Left cardiac atrium (tissue), 4 donors: ENCODE data around the gene KDM1A. TPM values are rescaled to one million over a fixed set of nuclear protein-coding genes. Genes with fewer than 3 reads are reported as not detected.

Experiments
- ATAC-seq, 2 donors: fragments of 200-7000 bp; cut with Tn5 transposase; one replicate each; pipeline ENCODE4 v1.9.1; 2020; ENCODE audit warnings: mild to moderate bottlenecking in 2 of 2, moderate library complexity in 2 of 2
- DNase-seq: peaks from one replicate; pipeline ENCODE4 v3.0.0-alpha.2; 2020
- intact Hi-C, 2 donors: fragments of 100-400 bp; cut with DNase I; formaldehyde crosslinking; loops; one replicate each; pipeline versions ENCODE4 v1.14.1 to v1.15.1; 2022 to 2023
- total RNA-seq, 2 donors: library from RNA; stranded (reverse); fragmentation: NEBNext Ultra II Directional; extraction: Animal tissue kit (Norgen Biotek cat#: 25700); gene quantifications; one replicate each; pipeline ENCODE4 v1.2.1, GENCODE V29; 2021
- donor health status: DM: no; HTN: yes; CAD: no.
- donor health status: DM: no; HTN: yes; CAD: no; lungs with severe emphysema.
- donor health status: DM: yes; HTN: yes; CAD: no.
- donor health status: Dilated cardiomyopathy.

Gene KDM1A
- total RNA-seq, 2 donors from 2014 or later, result 25.0 to 32.1 TPM

DNA sequence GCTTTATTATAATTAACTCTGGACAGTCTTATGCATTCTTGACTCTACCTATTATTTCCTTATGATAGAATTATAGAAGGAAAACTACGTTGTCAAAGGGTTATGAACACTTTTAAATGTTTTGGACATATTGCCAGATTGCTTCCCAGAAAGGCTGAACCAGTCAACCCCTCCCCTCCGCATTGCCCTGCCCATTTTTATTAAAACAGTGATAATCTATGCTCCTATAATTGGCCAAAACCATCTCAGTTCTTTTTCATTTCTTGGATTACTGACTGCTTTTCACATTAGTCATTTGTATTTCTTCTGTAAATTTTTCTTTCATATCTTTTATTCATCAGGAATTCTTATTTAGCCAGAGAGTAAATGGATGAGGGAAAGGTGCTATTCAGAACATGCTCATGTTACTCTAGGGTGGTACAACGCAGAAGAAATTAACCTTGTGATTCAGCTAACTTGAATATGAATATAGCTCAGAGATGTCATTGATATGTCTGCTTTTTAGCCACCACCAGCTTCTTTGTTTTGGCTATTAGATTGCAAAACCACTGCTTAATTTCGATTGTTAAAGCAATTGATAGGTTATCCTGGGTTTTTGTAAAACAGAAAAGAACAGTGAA lies 32.1 kb downstream of the KDM1A start:
- intact Hi-C loops, result no loop called here
- no peak for DNase-seq
- no peak for ATAC-seq

DNA sequence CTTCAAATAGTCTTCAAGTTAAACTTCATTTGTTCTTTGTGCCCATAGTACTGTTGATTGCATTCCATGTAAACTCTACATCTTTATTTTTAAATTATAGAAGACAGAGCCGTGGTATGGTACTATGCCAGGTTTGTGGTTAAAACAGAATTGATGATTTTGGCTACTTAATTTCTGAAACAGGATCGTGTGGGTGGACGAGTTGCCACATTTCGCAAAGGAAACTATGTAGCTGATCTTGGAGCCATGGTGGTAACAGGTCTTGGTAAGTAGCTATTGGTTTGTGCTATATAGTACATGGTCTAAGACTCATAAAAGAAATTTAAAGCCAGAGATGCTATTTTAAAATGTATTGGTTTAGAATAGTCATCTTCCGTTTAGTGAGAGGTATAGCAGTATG lies 38.0 kb downstream of the KDM1A start:
- intact Hi-C loops, result no loop called here
- ATAC-seq, result no peak
- no peak for DNase-seq

DNA sequence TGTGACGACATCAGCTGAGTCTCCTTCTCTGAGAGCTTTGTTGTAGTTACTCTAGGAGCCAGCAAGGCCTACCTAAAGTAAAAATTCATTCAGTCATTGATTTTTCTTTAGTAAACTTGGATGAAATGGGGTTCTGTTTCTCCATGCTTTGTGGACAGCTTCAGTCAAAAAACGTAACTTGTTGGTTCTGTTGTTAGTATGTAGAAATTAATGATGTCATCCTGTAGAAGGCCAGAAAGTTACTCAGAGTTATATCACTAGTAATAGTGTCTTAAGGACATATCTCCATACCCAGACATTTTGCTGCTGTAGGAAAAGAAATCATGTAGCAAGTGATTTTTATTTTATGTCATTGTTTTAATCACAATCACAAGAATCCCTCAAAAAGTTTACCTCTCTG lies 43.0 kb downstream of the KDM1A start:
- DNase-seq, result no peak
- ATAC-seq, result no peak
- intact Hi-C loops, result no loop called here

DNA sequence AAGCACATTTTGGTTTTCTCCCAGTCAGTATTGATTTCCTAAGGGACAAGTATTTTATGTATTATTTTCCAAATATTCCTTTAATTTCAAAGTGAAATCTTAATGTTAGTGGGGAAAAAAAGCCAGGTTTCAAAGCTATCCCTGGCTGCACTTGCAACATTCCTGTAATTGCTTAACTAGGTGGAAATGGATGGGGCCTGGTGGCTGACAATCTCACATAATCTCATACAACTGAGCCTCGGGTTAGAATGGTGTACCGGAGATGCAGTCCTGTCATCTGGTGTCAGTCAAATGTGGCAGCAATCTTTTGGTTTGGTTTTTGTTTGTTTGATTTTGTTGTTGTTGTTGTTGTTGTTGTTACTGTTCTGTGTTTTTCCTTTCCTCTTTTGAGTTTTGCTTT lies 46.1 kb downstream of the KDM1A start:
- ATAC-seq (no peak), DNase-seq (no peak)
- intact Hi-C loops, result no loop called here

DNA sequence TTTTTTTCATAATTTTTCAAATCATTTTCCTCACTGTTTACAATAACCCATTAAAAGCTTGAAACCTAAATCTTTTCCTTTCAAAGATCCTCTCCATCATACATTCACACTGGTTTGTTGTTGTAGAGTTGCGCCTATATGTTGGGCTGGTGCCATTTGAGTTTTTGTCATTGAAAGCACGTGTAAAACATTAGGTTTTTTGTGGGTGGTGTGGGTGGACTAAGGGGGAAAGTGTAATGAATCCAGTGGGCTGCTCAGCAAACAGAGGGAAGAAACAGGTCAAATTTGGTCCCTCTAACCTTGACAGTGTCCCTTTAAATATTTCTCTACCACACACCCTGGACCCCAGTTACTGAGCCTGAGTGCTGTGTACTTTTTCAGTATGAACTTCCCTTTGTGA lies 46.8 kb downstream of the KDM1A start:
- no peak for ATAC-seq
- intact Hi-C loops, result no loop called here
- no peak for DNase-seq

DNA sequence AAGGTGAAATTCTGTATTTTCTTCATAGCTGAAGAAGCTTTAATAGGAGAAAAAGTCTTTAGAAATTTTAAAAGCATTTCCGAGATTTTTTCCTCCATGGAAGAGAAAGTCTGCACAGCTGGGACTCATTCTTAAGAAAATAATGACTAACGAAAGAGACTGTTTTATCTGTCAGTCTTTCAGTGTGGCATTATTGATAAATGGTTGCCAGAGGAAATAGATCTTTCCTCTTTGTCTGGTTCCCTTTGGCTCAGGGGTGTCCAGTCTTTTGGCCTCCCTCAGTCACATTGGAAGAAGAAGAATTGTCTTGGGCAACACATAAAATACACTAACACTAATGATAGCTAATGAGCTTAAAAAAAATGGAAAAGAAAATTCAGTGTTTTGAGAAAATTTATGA lies 49.9 kb downstream of the KDM1A start:
- ATAC-seq, result no peak
- intact Hi-C loops, result no loop called here
- no peak for DNase-seq

DNA sequence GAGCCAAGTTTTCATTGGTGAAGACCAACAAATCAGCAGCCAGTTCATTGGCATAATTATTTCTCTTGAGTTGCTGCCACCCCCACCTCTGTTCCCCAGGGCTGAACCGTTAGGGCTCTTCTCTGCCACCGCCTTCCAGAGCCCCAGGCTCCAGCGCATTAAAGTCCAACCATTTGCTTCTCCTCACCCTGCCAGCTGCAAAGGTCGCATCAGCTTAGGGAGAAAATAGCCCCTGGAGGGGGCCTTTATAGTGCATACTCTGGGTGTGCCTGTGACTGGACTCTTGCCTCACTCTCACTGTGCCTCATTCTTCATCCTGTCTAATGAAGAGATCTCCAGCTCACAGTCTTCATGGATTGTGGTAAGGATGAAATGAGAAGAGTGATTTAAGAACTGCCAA lies 50.4 kb downstream of the KDM1A start:
- DNase-seq (no peak), ATAC-seq (no peak)
- intact Hi-C loops, result no loop called here

DNA sequence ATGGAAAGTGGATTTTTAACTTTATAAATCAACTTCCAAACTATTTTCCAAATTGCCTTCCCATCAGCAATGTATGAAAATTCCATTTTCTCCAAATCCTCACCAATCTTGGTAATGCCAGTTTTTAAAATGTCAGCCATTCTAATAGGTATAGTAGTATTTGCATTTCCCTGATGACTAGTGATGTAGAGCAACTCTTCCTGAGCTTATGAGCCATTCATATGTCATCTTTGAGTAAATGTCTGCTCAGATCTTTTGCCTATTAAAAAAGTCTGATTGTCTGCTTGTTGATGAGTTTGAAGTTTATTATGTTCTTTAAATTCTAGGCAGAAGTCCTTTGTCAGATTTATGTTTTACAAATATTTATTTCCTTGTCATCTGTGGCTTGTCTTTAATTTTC lies 54.7 kb downstream of the KDM1A start:
- ATAC-seq, result no peak
- intact Hi-C loops, result no loop called here
- no peak for DNase-seq

DNA sequence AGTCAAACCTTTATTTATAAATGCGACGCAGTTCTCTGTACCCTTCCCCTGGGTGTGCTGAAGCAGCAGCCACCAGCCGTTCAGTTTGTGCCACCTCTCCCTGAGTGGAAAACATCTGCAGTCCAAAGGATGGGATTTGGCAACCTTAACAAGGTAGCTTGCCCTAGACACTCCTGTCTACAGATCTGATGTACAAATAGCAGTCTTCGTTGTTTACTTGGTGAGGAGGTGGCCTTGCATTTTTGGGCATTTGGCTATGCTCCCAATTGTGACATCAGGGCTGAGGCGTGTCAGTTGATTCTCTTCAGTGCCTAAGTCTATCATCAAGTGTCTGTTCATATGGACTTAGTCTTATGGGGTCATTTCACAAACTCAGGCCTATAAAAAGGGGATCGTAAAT lies 59.8 kb downstream of the KDM1A start:
- DNase-seq, result no peak
- ATAC-seq, result no peak
- intact Hi-C loops, result no loop called here

DNA sequence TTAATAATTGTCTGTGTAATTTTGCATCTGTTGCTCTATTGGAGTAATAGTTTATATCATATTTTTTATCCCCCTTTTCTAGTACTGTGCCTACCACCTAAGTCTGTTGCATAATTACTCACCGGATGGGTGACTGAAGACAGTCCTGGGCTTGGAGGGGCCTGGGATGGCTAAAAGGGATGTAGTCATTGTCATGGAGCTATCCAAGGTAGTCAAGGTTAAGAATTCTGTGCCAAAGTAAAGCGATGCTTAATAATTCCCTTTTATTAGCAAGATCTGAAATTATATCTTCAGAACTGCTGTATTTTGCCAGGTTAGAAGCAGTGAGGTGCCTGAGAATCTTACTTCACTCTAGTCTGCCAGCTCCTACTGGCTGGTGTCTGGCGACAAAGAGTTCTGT lies 61.6 kb downstream of the KDM1A start:
- ATAC-seq (no peak), DNase-seq (no peak)
- intact Hi-C loops, result no loop called here

DNA sequence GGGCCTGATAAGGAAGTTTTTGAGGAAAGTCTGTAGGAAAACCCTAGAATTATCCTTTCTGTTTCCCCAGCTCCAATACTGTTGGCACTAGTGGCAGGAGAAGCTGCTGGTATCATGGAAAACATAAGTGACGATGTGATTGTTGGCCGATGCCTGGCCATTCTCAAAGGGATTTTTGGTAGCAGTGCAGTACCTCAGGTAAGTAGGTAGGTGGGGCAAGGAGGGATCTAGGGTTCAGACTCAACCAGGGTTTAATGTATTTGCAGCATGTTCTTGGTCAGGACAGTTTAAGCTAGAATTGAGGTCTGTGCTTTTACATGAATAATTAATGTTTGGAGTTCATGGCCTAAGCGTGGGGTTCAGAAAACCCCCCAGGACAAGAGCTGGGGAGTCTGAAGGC lies 62.1 kb downstream of the KDM1A start:
- ATAC-seq (no peak), DNase-seq (no peak)
- intact Hi-C loops, result no loop called here

DNA sequence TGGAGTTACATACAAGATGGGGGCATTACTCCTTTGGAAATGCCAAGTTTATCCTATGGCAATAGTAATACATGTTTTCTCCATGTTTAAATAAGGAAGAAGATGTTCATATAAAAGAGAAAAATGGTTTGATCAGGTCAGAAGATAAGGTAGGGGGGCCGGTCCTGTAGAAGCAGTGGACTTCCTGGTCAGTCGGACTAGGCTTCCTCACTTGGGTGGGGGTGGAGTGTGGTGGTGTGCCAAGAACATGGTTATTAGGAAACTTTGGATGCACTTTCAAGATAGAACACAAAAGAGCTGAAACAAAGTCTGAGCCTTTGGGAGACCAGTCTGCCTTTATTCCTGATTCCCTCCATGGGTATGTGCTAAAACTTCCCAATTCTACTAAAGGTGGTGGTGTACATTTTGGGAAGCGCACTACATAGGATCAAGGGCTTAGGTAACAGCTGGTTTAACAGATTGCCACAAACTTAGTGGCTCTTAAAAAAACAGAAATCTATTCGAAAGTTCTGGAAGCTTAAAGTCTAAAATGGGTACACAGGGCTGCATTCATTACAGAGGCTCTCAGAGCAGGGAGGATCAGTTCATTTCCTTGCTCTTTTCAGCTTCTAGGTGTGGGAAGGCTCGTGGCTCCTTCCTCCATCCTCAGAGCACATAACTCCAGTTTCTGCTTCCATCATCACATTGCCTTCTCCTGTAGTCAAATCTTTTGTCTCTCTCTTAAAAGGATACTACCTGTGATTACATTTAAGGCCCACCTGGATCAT lies 64.6 kb downstream of the KDM1A start:
- DNase-seq, result peak; percentile 54
- intact Hi-C loops, result no loop called here
- ATAC-seq, result peak; percentile 59 to 67

DNA sequence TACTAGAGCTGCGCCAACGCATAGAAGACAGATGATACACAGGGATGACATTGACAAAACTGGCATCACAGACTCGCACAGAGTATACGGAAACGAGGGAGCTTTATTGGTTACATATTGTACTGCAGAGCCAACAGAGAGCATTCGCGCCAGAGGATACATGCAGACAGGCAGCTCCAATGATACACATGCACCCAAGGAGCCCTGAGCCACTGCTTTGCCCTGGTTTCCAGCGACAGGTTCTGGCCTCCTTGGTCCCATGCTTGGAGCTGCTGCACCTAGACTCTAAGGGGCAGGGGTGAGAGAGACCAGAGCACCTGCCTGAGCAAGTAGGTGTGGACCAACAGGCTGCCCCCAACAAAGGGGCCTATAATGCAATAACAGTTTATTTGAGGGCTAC lies 65.6 kb downstream of the KDM1A start:
- ATAC-seq, result no peak
- no peak for DNase-seq
- intact Hi-C loops, result no loop called here

DNA sequence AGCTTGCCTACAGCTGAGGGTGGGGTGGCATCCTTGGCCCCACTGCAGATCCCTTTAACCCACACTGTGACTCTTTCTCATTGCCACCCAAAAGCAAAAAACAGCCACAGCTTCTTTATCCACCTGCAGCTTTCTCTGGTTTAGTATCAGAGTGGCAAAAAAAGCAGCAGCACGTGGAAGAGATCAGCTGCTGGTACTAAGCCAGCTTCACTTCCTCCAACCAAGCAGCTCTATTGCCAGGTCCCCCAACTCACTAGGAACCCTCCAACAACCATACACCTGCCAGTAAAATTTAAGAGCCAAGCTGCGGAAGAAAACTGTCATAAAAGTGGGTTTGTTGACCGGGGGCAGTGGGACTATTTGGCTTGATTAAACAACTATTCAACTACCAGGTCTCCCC lies 66.4 kb downstream of the KDM1A start:
- no peak for ATAC-seq
- DNase-seq, result no peak
- intact Hi-C loops, result no loop called here

DNA sequence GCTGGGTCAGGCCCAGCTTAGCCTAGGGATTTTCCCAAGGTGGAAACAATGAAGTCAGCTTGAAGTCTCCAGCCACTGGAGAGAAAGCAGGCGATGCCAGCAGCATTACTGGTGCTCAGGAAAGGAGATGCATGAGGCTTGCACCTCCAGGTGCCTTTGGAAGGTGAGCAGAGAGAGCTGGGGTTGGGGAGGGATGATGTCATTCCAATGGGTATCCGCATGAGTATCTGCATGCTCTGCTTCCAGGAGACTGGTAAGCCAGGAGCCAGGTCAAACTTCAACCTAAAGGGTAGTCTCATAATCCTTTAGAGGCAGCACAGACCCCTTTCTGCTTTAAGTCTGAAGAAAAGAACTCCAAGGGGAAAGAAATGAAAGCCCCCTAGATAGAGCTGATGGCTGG lies 68.8 kb downstream of the KDM1A start:
- DNase-seq, result no peak
- ATAC-seq, result no peak
- intact Hi-C loops, result no loop called here

DNA sequence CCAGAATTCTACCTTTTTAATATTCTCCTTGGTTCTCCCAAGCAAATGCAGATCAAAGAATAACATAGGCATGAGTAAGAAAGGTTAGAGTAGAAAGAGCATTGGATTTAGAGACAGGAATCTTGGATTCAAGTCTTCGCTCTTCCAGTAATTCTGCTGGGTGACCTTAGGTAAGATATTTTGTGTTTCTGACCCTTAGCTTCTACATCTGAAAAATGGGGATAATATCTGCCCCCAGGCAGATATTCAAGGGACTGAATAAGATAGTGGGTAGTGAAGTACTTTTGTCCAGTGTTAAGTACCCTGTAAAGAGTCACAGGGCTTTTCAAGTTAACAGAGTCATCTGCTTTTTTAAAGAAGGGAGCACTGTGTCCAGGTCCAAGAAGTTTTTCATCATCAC lies 70.8 kb downstream of the KDM1A start:
- intact Hi-C loops, result loop anchor here in 1 of 2 donors (5.0 kb wide), 1 partner anchor 187 kb away; no protein-coding TSS in a partner anchor
- DNase-seq (no peak), ATAC-seq (no peak)

DNA sequence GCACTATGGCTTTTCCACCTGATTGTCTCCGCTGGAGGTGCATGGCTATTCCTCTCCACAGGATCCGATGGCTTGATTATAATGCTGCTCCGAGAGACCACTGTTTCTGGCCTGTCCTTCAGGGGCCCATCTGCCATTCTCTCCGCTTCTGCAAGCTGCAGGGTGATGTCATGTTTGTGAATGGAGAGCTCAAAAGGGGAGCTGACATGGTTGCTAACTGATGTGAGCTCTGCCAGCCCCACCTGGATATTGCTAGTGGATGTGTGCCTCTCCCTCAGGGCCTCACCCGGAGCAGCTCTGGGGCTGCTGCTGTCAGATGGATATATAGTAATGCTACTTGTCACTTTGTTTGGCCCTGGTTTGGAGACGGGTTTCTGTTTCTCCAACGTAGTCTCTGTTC lies 72.3 kb downstream of the KDM1A start:
- intact Hi-C loops, result loop anchor here in 1 of 2 donors (5.0 kb wide), 1 partner anchor 186 kb away; no protein-coding TSS in a partner anchor
- no peak for DNase-seq
- no peak for ATAC-seq

DNA sequence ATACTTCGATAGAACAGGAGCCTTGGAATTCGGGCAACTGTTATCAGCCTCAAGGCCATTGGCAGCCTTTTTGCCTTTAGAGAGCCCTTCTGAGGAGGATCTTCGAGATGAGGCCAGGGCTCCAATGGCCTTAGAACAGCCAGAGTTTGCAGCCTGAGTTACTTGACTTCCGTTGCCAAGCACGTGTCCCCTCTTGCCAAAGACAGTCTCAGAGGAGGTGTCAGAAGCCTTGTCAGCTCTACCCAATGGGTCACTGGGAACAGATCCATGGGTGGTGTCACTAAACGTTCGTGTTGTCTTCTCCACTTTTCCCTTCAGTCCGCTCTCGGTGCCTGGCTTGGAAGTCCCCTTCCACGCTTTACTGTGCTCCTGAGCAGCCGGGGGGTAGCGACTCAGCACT lies 73.2 kb downstream of the KDM1A start:
- peak; percentile 28 to 78 for ATAC-seq
- DNase-seq, result no peak

DNA sequence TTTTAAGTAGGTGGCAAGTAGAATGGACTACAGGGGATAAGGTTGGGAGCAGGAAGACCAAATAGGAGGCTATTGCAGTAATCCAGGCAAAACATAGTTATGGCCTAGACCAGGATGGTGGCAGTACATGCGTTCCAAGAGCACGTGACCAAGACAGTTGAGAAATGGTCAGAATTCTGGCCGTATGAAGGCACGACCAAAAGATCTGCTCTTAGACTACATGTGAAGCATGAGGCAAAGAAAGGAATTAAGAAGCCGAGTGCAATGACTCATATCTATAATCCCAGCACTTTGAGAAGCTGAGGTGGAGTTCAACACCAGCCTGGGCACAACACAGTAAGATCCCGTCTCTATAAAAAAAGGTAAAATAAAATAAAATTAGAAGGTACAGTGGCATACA lies 78.0 kb downstream of the KDM1A start:
- intact Hi-C loops, result no loop called here
- DNase-seq (no peak), ATAC-seq (no peak)

More for the DNA sequence above, 73.2 kb downstream of the KDM1A start:
- intact Hi-C loops, result loop anchor here in 1 of 2 donors (5.0 kb wide), 1 partner anchor 185 kb away; no protein-coding TSS in a partner anchor

DNA sequence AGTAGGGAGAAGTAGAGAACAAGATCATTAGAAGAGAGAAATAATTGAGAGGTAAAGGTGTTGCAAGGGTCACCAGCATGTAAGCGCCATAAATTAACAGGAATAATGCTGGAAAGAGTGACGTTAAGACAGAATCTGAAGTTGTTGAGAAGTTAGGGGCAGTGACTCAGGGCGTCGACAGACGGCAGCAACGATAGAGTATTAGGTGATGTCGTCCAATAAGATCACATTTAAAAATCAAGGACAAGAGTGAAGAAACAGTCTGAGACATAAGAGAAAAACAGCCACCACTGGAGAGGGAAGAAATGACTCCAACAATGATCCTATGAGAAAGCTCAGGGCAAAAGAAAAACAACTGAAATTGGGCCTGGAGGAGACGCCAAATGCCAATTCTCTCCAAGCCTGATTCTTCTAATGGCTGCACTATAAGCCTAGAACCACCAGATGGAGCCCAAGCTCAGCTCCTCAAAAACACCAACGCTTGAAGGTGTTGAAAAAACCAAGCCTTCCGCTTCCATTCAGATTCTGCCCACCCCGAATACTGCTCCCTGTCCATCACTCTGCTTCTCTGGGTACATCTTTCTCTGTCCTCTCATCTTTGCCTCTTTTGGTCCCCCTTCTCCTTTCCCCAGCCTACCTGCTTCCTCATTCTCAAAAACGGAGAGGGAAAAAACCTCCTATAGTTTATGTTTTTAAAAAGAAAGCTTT lies 79.3 kb downstream of the KDM1A start:
- intact Hi-C loops, result loop anchor here (2.0 kb wide), 1 partner anchor 86 kb away; no protein-coding TSS in a partner anchor
- DNase-seq, result peak; percentile 39
- peak; percentile 55 to 74 for ATAC-seq
